IMR-90 (cell line): Measurements from ENCODE around the gene DPH2. TPM values are rescaled to one million over a fixed set of nuclear protein-coding genes. Genes with fewer than 3 reads are reported as not detected.

Experiments
- ATAC-seq: fragments of 200-7000 bp; cut with Tn5 transposase; 2 replicates; pipeline ENCODE4 v1.9.1; 2020; ENCODE audit warnings: low read depth, mild to moderate bottlenecking, moderate library complexity
- BruUV-seq: library from RNA; stranded (reverse); fragments of 400-500 nt; replicated peaks from 2 replicates; lab custom pipeline; 2021; lab: Mats Ljungman, UMichigan
- CTCF ChIA-PET: fragments of 300-600 bp; formaldehyde crosslinking; extraction: SDS; loops from one replicate; lab custom pipeline; 2021; ENCODE audit warnings: antibody characterized with exemption; lab: Yijun Ruan, JAX
- POLR2A ChIA-PET: fragments of 300-600 bp; sonication (Branson Sonifier 250); formaldehyde crosslinking; loops from one replicate; lab custom pipeline; 2022; ENCODE audit warnings: antibody characterized with exemption; ENCODE audit not compliant: unreplicated experiment; lab: Charles Lee
- DNase-seq: peaks from one replicate; pipeline ENCODE4 v3.0.0; 2013
- H2AFZ ChIP-seq: replicated peaks from 2 replicates; pipeline ENCODE3; 2013; ENCODE audit warnings: low read length, mild to moderate bottlenecking; ENCODE audit not compliant: poor library complexity
- H2AK5ac ChIP-seq: 2 replicates; pipeline ENCODE4 v1.6.1; 2013; ENCODE audit warnings: low read depth, low read length, inconsistent platforms
- H2AK9ac ChIP-seq: replicated peaks from 2 replicates; pipeline ENCODE3; 2013; ENCODE audit warnings: mild to moderate bottlenecking, low read depth, low read length, moderate library complexity; ENCODE audit not compliant: poor library complexity
- H2BK120ac ChIP-seq: 2 replicates; pipeline ENCODE4 v1.6.1; 2013; ENCODE audit warnings: low read depth, low read length, inconsistent platforms
- H2BK15ac ChIP-seq: 3 replicates; pipeline ENCODE4 v1.6.1; 2013; ENCODE audit warnings: low read depth, low read length, inconsistent platforms
- H2BK20ac ChIP-seq: 2 replicates; pipeline ENCODE4 v1.6.1; 2013; ENCODE audit warnings: low read depth, mild to moderate bottlenecking, inconsistent platforms, low read length, moderate library complexity
- H2BK5ac ChIP-seq: 2 replicates; pipeline ENCODE4 v1.6.1; 2013; ENCODE audit warnings: mild to moderate bottlenecking, low read depth, low read length, inconsistent platforms; ENCODE audit not compliant: poor library complexity, severe bottlenecking
- H3K14ac ChIP-seq: replicated peaks from 2 replicates; pipeline ENCODE4 v1.6.1; 2013; ENCODE audit warnings: low read depth, low read length, inconsistent platforms
- H3K18ac ChIP-seq: 2 replicates; pipeline ENCODE4 v1.6.1; 2013; ENCODE audit warnings: low read depth, low read length, control low read depth
- H3K23ac ChIP-seq: 2 replicates; pipeline ENCODE4 v1.6.1; 2013; ENCODE audit warnings: low read depth, low read length, inconsistent platforms
- H3K27ac ChIP-seq: 2 replicates; pipeline ENCODE4 v1.5.1; 2013; ENCODE audit warnings: mild to moderate bottlenecking, control low read depth, low read length; ENCODE audit not compliant: insufficient read depth
- H3K27me3 ChIP-seq: 2 replicates; pipeline ENCODE4 v1.6.1; 2013; ENCODE audit warnings: low read length; ENCODE audit not compliant: control insufficient read depth, insufficient read depth
- H3K36me3 ChIP-seq: 2 replicates; pipeline ENCODE4 v1.6.1; 2013; ENCODE audit warnings: low read length, mixed read lengths; ENCODE audit not compliant: control insufficient read depth, insufficient read depth
- H3K4ac ChIP-seq: 2 replicates; pipeline ENCODE4 v1.6.1; 2013; ENCODE audit warnings: low read depth, low read length, inconsistent platforms
- H3K4me1 ChIP-seq: 2 replicates; pipeline ENCODE4 v1.6.1; 2013; ENCODE audit warnings: low read length, mixed read lengths; ENCODE audit not compliant: control insufficient read depth, insufficient read depth
- H3K4me2 ChIP-seq: 2 replicates; pipeline ENCODE4 v1.6.1; 2013; ENCODE audit warnings: low read depth, mild to moderate bottlenecking, control low read depth, low read length, moderate library complexity
- H3K4me3 ChIP-seq: 2 replicates; pipeline ENCODE4 v1.5.1; 2013; ENCODE audit warnings: low read depth, mild to moderate bottlenecking, control low read depth, low read length, moderate library complexity; ENCODE audit not compliant: insufficient read depth
- H3K56ac ChIP-seq: 2 replicates; pipeline ENCODE4 v1.6.1; 2013; ENCODE audit warnings: low read length, inconsistent platforms; ENCODE audit not compliant: insufficient read depth; ENCODE audit errors: extremely low read depth
- H3K79me1 ChIP-seq, 2 experiments: 2 replicates each; pipeline ENCODE4 v1.6.1; 2013; ENCODE audit warnings: low read length in 2 of 2, inconsistent platforms in 1 of 2, low read depth in 1 of 2
- H3K9ac ChIP-seq: 2 replicates; pipeline ENCODE4 v1.6.1; 2013; ENCODE audit warnings: low read depth, low read length, control low read depth
- H3K9me1 ChIP-seq: 2 replicates; pipeline ENCODE4 v1.6.1; 2013; ENCODE audit warnings: low read length, inconsistent platforms; ENCODE audit not compliant: insufficient read depth
- H3K9me3 ChIP-seq: 2 replicates; pipeline ENCODE4 v1.6.1; 2013; ENCODE audit warnings: low read length; ENCODE audit not compliant: control insufficient read depth, insufficient read depth
- H4K20me1 ChIP-seq: 2 replicates; pipeline ENCODE4 v1.6.1; 2013; ENCODE audit warnings: low read length, inconsistent platforms; ENCODE audit not compliant: insufficient read depth
- H4K5ac ChIP-seq: 2 replicates; pipeline ENCODE4 v1.6.1; 2013; ENCODE audit warnings: mild to moderate bottlenecking, low read depth, low read length, control low read depth
- H4K8ac ChIP-seq, 2 experiments: 2 replicates each; pipeline ENCODE4 v1.6.1; 2013; ENCODE audit warnings: low read depth in 2 of 2, low read length in 2 of 2, control low read depth in 1 of 2, inconsistent platforms in 1 of 2
- H4K91ac ChIP-seq: 2 replicates; pipeline ENCODE4 v1.6.1; 2013; ENCODE audit warnings: low read depth, low read length, inconsistent platforms; ENCODE audit not compliant: insufficient read depth
- CEBPB ChIP-seq: IDR thresholded peaks from 2 replicates; pipeline ENCODE4 v1.6.1; 2012; ENCODE audit warnings: low read depth, low read length, improper control_type of control experiment
- CHD1 ChIP-seq: IDR thresholded peaks from 2 replicates; pipeline ENCODE4 v1.6.1; 2012; ENCODE audit warnings: low read depth, low read length, improper control_type of control experiment
- FOS ChIP-seq: fragments of 150-350 bp; IDR thresholded peaks from 2 replicates; pipeline ENCODE4 v1.6.1; 2016; ENCODE audit warnings: low read depth, low read length
- MAFK ChIP-seq: IDR thresholded peaks from 2 replicates; pipeline ENCODE4 v1.6.1; 2012; ENCODE audit warnings: low read depth, low read length, improper control_type of control experiment
- MAZ ChIP-seq: IDR thresholded peaks from 2 replicates; pipeline ENCODE4 v1.6.1; 2012; ENCODE audit warnings: low read depth, mild to moderate bottlenecking, low read length, improper control_type of control experiment, moderate library complexity, borderline replicate concordance
- MXI1 ChIP-seq: IDR thresholded peaks from 2 replicates; pipeline ENCODE4 v1.6.1; 2012; ENCODE audit warnings: low read depth, mild to moderate bottlenecking, low read length, moderate library complexity, borderline replicate concordance
- NFE2L2 ChIP-seq: fragments of 150-350 bp; IDR thresholded peaks from 2 replicates; pipeline ENCODE4 v1.6.1; 2016; ENCODE audit warnings: low read depth, mild to moderate bottlenecking, low read length
- POLR2A ChIP-seq: IDR thresholded peaks from 2 replicates; pipeline ENCODE4 v1.6.1; 2012; ENCODE audit warnings: mild to moderate bottlenecking, low read depth, low read length
- RAD21 ChIP-seq: IDR thresholded peaks from 2 replicates; pipeline ENCODE4 v1.6.1; 2012; ENCODE audit warnings: low read length, improper control_type of control experiment
- RCOR1 ChIP-seq: IDR thresholded peaks from 2 replicates; pipeline ENCODE4 v1.6.1; 2012; ENCODE audit warnings: mild to moderate bottlenecking, low read length, improper control_type of control experiment; ENCODE audit not compliant: insufficient replicate concordance
- RFX5 ChIP-seq: IDR thresholded peaks from 2 replicates; pipeline ENCODE4 v1.8.0; 2012; ENCODE audit warnings: low read depth, mild to moderate bottlenecking, low read length, moderate library complexity
- SMC3 ChIP-seq: fragments of 150-350 bp; IDR thresholded peaks from 2 replicates; pipeline ENCODE4 v1.6.1; 2016; ENCODE audit warnings: low read depth, mild to moderate bottlenecking, antibody characterized with exemption, low read length, moderate library complexity
- WGBS, 2 experiments: methylation state at CpG; one replicate each; pipeline versions ENCODE4 v1.1.5 to v1.1.7; 2013; ENCODE audit warnings: missing lambda C conversion rate in 2 of 2; ENCODE audit not compliant: insufficient read length in 1 of 2; ENCODE audit errors: extremely low coverage in 2 of 2; 5-methylcytosine and 5-hydroxymethylcytosine counted together
- dilution Hi-C: fragments of 300-500 bp; cut with HindIII; formaldehyde crosslinking; loops from one replicate; pipeline ENCODE4 v1.14.3; 2018; ENCODE audit warnings: low sequenced_read_pairs; ENCODE audit not compliant: unreplicated experiment
- in situ Hi-C: fragments of 300-500 bp; cut with MboI; formaldehyde crosslinking; loops from 3 replicates; pipeline ENCODE4 v1.14.3; 2019; ENCODE audit warnings: low sequenced_read_pairs, inconsistent platforms, mixed read lengths
- intact Hi-C: fragments of 100-400 bp; cut with micrococcal nuclease; formaldehyde crosslinking; loops from 2 replicates; pipeline ENCODE4 v1.10.0; 2022
- polyA plus RNA-seq, 3 experiments: library from polyadenylated mRNA; depleted of rRNA; stranded (reverse); fragments of >200 nt; gene quantifications; 2 replicates each; pipeline ENCODE4 v1.2.3, GENCODE V29; 2012; ENCODE audit warnings: low replicate concordance in 1 of 3
- total RNA-seq: library from RNA; depleted of rRNA; stranded (reverse); fragments of >200 nt; gene quantifications from 2 replicates; pipeline ENCODE4 v1.2.3, GENCODE V29; 2012
- TF ChIP-seq, protein P1 (sequence below): fragments of 150-350 bp; IDR thresholded peaks from 2 replicates; pipeline ENCODE4 v1.6.1; 2016; ENCODE audit warnings: low read depth, mild to moderate bottlenecking, low read length, moderate library complexity, borderline replicate concordance
- TF ChIP-seq, protein P2 (sequence below): conservative IDR thresholded peaks from 2 replicates; pipeline ENCODE4 v1.5.1; 2012; ENCODE audit warnings: mild to moderate bottlenecking, low read depth, low read length, improper control_type of control experiment
- TF ChIP-seq, protein P3 (sequence below): fragments of 150-350 bp; IDR thresholded peaks from 2 replicates; pipeline ENCODE4 v1.6.1; 2017; ENCODE audit warnings: mild to moderate bottlenecking, antibody characterized with exemption, low read length, low read depth

Gene DPH2
- total and polyA plus RNA-seq, 2 of the 4 experiments (the other 2 are of a cell fraction), result 21.0 to 32.2 TPM

DNA sequence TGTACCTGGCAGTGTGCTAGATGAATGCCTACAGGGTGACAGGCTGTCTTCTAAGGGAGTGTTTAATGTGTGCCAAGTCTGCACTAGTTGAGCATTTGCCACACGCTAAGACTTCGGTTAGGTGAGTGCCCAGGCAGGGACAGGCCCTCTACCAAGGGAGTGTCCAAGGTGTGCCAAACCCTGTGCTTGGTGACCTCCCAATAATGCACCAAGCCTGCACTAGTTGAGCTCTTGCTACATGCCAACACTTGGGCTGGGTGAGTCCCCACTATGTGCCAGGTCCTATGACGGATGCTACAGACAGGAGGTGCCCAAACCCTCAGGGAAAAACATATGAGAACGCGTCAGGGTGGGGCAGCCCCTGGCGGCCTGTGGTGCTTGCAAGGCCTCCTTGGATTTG, 50.7 kb downstream of the DPH2 start:
- POLR2A ChIA-PET, result no interaction called here
- H3K9me3 ChIP-seq, result no peaks in the 10 kb centered on the region
- no peak overlapping the region for H3K56ac ChIP-seq
- H3K4me2 ChIP-seq, result no peak overlapping the region
- H3K36me3 ChIP-seq, result peaks cover 26% of the 10 kb centered on the region; the same call in 1 of the 2 replicates
- H3K18ac ChIP-seq, result no peak overlapping the region
- ATAC-seq (no peak), DNase-seq (no peak)
- no peak overlapping the region for H4K91ac ChIP-seq
- peaks cover 4% of the 10 kb centered on the region for H3K4me1 ChIP-seq
- CTCF ChIA-PET, result interaction anchor here (1.7 kb wide), 1 partner anchor 15 kb away, joined by 6 read pairs; no protein-coding TSS in a partner anchor
- no peak overlapping the region for H3K4me3 ChIP-seq
- H2BK20ac ChIP-seq, result no peak overlapping the region
- H2BK120ac ChIP-seq, result no peak overlapping the region
- in situ Hi-C loops (no loop called here), intact Hi-C loops (no loop called here), dilution Hi-C loops (no loop called here)
- H2AFZ ChIP-seq, result no peak overlapping the region
- no peaks in the 10 kb centered on the region; the same call in 1 of the 2 replicates for H4K20me1 ChIP-seq
- no peaks in the 10 kb centered on the region for H3K27me3 ChIP-seq
- H4K8ac ChIP-seq, result no peak overlapping the region
- no peak overlapping the region for H2AK5ac ChIP-seq
- no peak overlapping the region for H3K14ac ChIP-seq
- H3K9ac ChIP-seq, result no peak overlapping the region
- no peak overlapping the region for H3K23ac ChIP-seq
- H3K79me1 ChIP-seq, result no peaks in the 10 kb centered on the region
- 50% methylated on average over 2 of the region's 6 CpGs; no CpG with 5 or more reads in 1 of the 2 experiments for WGBS, 2 experiments
- no peak overlapping the region for H2AK9ac ChIP-seq
- no peak overlapping the region for H2BK15ac ChIP-seq
- no peak overlapping the region for H4K5ac ChIP-seq
- no peak overlapping the region for H2BK5ac ChIP-seq
- H3K4ac ChIP-seq, result no peak overlapping the region
- peaks cover 10% of the 10 kb centered on the region; the same call in 1 of the 2 replicates for H3K9me1 ChIP-seq
- BruUV-seq, result no TSS peak
- no peak overlapping the region for H3K27ac ChIP-seq
- TF ChIP-seq CEBPB (no peak), CHD1 (no peak), RCOR1 (no peak), RFX5 (no peak), POLR2A (no peak), MAZ (no peak), MAFK (no peak), SMC3 (no peak), MXI1 (no peak), RAD21 (no peak), FOS (no peak), NFE2L2 (no peak)
- TF ChIP-seq, protein P1, sequence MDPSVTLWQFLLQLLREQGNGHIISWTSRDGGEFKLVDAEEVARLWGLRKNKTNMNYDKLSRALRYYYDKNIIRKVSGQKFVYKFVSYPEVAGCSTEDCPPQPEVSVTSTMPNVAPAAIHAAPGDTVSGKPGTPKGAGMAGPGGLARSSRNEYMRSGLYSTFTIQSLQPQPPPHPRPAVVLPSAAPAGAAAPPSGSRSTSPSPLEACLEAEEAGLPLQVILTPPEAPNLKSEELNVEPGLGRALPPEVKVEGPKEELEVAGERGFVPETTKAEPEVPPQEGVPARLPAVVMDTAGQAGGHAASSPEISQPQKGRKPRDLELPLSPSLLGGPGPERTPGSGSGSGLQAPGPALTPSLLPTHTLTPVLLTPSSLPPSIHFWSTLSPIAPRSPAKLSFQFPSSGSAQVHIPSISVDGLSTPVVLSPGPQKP, result no peak
- TF ChIP-seq, protein P2, sequence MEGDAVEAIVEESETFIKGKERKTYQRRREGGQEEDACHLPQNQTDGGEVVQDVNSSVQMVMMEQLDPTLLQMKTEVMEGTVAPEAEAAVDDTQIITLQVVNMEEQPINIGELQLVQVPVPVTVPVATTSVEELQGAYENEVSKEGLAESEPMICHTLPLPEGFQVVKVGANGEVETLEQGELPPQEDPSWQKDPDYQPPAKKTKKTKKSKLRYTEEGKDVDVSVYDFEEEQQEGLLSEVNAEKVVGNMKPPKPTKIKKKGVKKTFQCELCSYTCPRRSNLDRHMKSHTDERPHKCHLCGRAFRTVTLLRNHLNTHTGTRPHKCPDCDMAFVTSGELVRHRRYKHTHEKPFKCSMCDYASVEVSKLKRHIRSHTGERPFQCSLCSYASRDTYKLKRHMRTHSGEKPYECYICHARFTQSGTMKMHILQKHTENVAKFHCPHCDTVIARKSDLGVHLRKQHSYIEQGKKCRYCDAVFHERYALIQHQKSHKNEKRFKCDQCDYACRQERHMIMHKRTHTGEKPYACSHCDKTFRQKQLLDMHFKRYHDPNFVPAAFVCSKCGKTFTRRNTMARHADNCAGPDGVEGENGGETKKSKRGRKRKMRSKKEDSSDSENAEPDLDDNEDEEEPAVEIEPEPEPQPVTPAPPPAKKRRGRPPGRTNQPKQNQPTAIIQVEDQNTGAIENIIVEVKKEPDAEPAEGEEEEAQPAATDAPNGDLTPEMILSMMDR, result no peak
- TF ChIP-seq, protein P3, sequence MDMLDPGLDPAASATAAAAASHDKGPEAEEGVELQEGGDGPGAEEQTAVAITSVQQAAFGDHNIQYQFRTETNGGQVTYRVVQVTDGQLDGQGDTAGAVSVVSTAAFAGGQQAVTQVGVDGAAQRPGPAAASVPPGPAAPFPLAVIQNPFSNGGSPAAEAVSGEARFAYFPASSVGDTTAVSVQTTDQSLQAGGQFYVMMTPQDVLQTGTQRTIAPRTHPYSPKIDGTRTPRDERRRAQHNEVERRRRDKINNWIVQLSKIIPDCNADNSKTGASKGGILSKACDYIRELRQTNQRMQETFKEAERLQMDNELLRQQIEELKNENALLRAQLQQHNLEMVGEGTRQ, result no peak
